NT2/D1 (cell line): ENCODE data around the gene TBC1D22B.
A peak's percentile ranks its signal among the peaks of the same experiment; 100 is the strongest.

Experiments
- DNase-seq: peaks from one replicate; pipeline ENCODE4 v3.0.0-alpha.2; 2011; ENCODE audit warnings: low read depth, low spot score
- H3K27me3 ChIP-seq: 2 replicates; pipeline ENCODE4 v1.6.0; 2011; ENCODE audit warnings: mild to moderate bottlenecking; ENCODE audit not compliant: insufficient read length, insufficient read depth
- H3K36me3 ChIP-seq: 2 replicates; pipeline ENCODE4 v1.6.1; 2011; ENCODE audit warnings: mild to moderate bottlenecking, low read length, mixed read lengths; ENCODE audit not compliant: insufficient read depth, insufficient read length
- H3K4me1 ChIP-seq: 2 replicates; pipeline ENCODE4 v1.5.1; 2011; ENCODE audit not compliant: insufficient read depth, insufficient read length
- H3K4me3 ChIP-seq: 2 replicates; pipeline ENCODE4 v1.5.1; 2011; ENCODE audit warnings: low read depth; ENCODE audit not compliant: insufficient read length
- H3K9ac ChIP-seq: 2 replicates; pipeline ENCODE4 v1.6.0; 2011; ENCODE audit warnings: low read depth; ENCODE audit not compliant: insufficient read length
- H3K9me3 ChIP-seq: 2 replicates; pipeline ENCODE4 v1.5.1; 2011; ENCODE audit warnings: mild to moderate bottlenecking, low read length; ENCODE audit not compliant: insufficient read depth
- SUZ12 ChIP-seq: IDR thresholded peaks from 2 replicates; pipeline ENCODE4 v1.6.1; 2011; ENCODE audit not compliant: insufficient read length, insufficient read depth; ENCODE audit errors: extremely low read depth
- YY1 ChIP-seq: IDR thresholded peaks from 2 replicates; pipeline ENCODE4 v1.6.1; 2011; ENCODE audit not compliant: insufficient read length, insufficient read depth
- ZNF274 ChIP-seq: IDR thresholded peaks from 2 replicates; pipeline ENCODE4 v1.6.1; 2011; ENCODE audit warnings: mild to moderate bottlenecking, low read depth, low read length

TBC1D22B gene

GRCh38 chr6:37376078-37376743 lies 118.6 kb downstream of the TBC1D22B start:
- DNase-seq = no peak
- Histone ChIP-seq H3K4me3 (no peak overlapping the region), H3K4me1 (no peaks in the 10 kb centered on the region), H3K27me3 (no peaks in the 10 kb centered on the region), H3K9ac (no peak overlapping the region), H3K9me3 (no peaks in the 10 kb centered on the region), H3K36me3 (peaks cover 65% of the 10 kb centered on the region)
- TF ChIP-seq SUZ12 (no peak), YY1 (no peak), ZNF274 (no peak)

GRCh38 chr6:37381579-37381978 lies 124.0 kb downstream of the TBC1D22B start:
- H3K9me3 ChIP-seq = no peaks in the 10 kb centered on the region
- no peak for TF ChIP-seq YY1
- TF ChIP-seq SUZ12 = no peak
- peak; percentile 36 for DNase-seq
- no peak overlapping the region for H3K9ac ChIP-seq
- no peak overlapping the region for H3K4me3 ChIP-seq
- no peaks in the 10 kb centered on the region for H3K4me1 ChIP-seq
- no peaks in the 10 kb centered on the region for H3K27me3 ChIP-seq
- peaks cover 65% of the 10 kb centered on the region for H3K36me3 ChIP-seq
